ENCODE results near the gene STOM. TPM values are rescaled to one million over a fixed set of nuclear protein-coding genes. Genes with fewer than 3 reads are reported as not detected.

STOM gene
- total RNA-seq, 2 donors from 2014 or later = 58.7 to 110 TPM

DNA sequence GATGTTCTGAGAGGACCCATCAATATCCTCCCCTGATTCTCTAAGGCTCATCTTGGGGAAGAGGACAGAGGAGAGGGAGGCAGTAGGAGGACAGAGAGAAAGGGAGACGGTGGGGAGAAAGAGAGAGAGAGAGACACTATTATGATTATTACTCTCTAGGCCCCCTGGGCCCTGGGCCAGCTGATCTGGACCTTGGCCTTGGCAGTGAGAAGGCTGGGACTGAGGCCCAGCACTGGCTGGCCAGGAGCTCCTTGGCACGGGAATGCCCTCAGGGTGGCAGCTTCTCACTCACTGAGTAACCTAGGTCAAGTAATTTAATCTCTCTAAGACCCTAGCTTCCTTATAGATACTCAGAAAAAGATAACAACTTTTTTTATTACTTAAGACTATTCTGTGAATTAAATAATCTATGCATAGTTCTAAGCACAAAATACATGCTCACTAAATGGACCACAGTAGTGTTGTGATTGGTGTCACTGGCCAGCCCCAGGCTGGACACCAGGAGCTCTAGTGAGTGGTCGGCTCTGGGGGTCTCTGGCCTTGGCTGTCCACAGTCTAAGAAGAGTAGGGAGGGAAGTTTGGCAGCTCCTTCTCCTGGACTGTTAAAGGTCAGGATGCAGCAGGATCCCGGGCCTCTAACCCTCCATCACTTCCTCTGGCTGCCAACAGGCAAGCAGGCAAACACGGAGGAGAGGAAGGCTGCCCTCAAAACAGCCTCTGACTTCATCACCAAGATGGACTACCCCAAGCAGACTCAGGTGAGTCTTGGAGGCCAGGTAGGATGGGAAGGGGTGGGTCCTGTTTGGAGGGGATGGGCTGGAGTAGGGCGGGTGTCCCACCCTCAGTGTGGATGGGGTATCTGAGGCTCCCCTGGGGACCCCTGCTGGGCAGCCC is 52.1 kb downstream of the STOM start:
- TF ChIP-seq, protein P1, sequence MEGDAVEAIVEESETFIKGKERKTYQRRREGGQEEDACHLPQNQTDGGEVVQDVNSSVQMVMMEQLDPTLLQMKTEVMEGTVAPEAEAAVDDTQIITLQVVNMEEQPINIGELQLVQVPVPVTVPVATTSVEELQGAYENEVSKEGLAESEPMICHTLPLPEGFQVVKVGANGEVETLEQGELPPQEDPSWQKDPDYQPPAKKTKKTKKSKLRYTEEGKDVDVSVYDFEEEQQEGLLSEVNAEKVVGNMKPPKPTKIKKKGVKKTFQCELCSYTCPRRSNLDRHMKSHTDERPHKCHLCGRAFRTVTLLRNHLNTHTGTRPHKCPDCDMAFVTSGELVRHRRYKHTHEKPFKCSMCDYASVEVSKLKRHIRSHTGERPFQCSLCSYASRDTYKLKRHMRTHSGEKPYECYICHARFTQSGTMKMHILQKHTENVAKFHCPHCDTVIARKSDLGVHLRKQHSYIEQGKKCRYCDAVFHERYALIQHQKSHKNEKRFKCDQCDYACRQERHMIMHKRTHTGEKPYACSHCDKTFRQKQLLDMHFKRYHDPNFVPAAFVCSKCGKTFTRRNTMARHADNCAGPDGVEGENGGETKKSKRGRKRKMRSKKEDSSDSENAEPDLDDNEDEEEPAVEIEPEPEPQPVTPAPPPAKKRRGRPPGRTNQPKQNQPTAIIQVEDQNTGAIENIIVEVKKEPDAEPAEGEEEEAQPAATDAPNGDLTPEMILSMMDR (IDR thresholded peaks at IDR 0.05) = no peak
- H3K27me3 ChIP-seq = no peaks in the 10 kb centered on the region
- no peak for DNase-seq
- no peak overlapping the region for H3K27ac ChIP-seq
- H3K4me1 ChIP-seq = no peaks in the 10 kb centered on the region
- peaks cover 10% of the 10 kb centered on the region for H3K36me3 ChIP-seq
- H3K9me3 ChIP-seq = no peaks in the 10 kb centered on the region
- H3K9ac ChIP-seq (ENCODE audit: low read depth in 2 of 2, low read length in 2 of 2) = no peak overlapping the region
- intact Hi-C loops (cut with DNase I) = loop anchor here (2.0 to 5.0 kb wide), 2 partner anchors 81 to 106 kb away; no protein-coding TSS in a partner anchor
- no peak overlapping the region for H3K4me3 ChIP-seq

GRCh38 chr9:121316852-121317373 is 53.1 kb downstream of the STOM start:
- Histone ChIP-seq H3K4me1 (no peaks in the 10 kb centered on the region), H3K27ac (no peak overlapping the region), H3K4me3 (no peak overlapping the region), H3K9me3 (no peaks in the 10 kb centered on the region), H3K9ac (ENCODE audit: low read depth in 2 of 2, low read length in 2 of 2) (no peak overlapping the region), H3K36me3 (peaks cover 14% of the 10 kb centered on the region), H3K27me3 (no peaks in the 10 kb centered on the region)
- TF ChIP-seq, protein P1 (IDR thresholded peaks at IDR 0.05) = no peak
- intact Hi-C loops (cut with DNase I) = loop anchor here (5.0 kb wide), 1 partner anchor 105 kb away; no protein-coding TSS in a partner anchor
- DNase-seq = no peak

GRCh38 chr9:121316378-121316777 is 53.7 kb downstream of the STOM start:
- Histone ChIP-seq H3K9ac (ENCODE audit: low read depth in 2 of 2, low read length in 2 of 2) (no peak overlapping the region), H3K4me3 (no peak overlapping the region), H3K4me1 (no peaks in the 10 kb centered on the region), H3K27me3 (no peaks in the 10 kb centered on the region), H3K9me3 (no peaks in the 10 kb centered on the region), H3K27ac (no peak overlapping the region), H3K36me3 (peaks cover 14% of the 10 kb centered on the region)
- TF ChIP-seq, protein P1 (IDR thresholded peaks at IDR 0.05) = no peak
- intact Hi-C loops (cut with DNase I) = loop anchor here (5.0 kb wide), 1 partner anchor 104 kb away; no protein-coding TSS in a partner anchor
- DNase-seq = no peak

DNA sequence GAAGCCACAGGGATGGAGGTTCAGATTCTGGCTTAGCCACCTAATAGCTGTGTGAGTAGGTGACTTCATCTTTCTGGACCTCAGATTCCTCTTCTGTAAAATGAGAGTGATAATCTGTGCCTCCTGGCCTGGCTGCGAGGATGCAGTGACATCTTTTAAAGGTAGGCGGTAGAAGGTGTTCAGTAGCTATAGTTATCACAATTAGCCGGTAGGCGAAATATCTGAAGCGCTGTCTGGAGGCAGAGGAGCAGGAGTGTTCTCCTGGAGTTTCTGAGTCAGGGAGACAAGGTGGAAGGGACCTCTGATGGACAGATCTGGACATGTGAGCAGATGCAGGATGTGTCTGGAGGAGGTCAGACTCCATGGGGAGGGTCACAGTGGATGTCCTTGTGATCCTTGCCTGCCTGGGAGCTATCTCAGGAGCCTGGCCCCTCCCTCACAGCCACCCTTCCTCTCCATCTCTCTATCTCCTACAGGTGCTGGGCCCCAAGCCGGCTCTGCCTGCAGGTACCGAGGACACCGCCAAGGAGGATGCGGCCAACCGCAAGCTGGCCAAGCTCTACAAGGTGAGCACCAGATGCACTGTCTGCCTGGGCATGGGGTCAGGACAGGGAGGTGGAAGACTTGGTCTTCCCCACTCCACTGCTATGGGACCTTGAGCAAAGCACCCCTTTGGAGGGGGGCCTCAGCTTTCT is 56.4 kb downstream of the STOM start:
- no peak overlapping the region for H3K4me3 ChIP-seq
- H3K9ac ChIP-seq (ENCODE audit: low read depth in 2 of 2, low read length in 2 of 2) = no peak overlapping the region
- TF ChIP-seq, protein P1 (IDR thresholded peaks at IDR 0.05) = no peak
- intact Hi-C loops (cut with DNase I) = no loop called here
- H3K27me3 ChIP-seq = no peaks in the 10 kb centered on the region
- no peaks in the 10 kb centered on the region for H3K9me3 ChIP-seq
- H3K4me1 ChIP-seq = no peaks in the 10 kb centered on the region
- peaks cover 17% of the 10 kb centered on the region for H3K36me3 ChIP-seq
- H3K27ac ChIP-seq = no peak overlapping the region
- DNase-seq = no peak

GRCh38 chr9:121312169-121312568 is 57.9 kb downstream of the STOM start:
- no peak for DNase-seq
- intact Hi-C loops (cut with DNase I) = no loop called here
- no peak overlapping the region for H3K9ac ChIP-seq (ENCODE audit: low read depth in 2 of 2, low read length in 2 of 2)
- H3K36me3 ChIP-seq = peaks cover 17% of the 10 kb centered on the region
- no peaks in the 10 kb centered on the region for H3K9me3 ChIP-seq
- H3K4me3 ChIP-seq = no peak overlapping the region
- TF ChIP-seq, protein P1 (IDR thresholded peaks at IDR 0.05) = no peak
- H3K27me3 ChIP-seq = no peaks in the 10 kb centered on the region
- no peaks in the 10 kb centered on the region for H3K4me1 ChIP-seq
- H3K27ac ChIP-seq = no peak overlapping the region
